Osteoblast (primary cell): ENCODE data around the gene ZNF865. TPM values are rescaled to one million over a fixed set of nuclear protein-coding genes. Genes with fewer than 3 reads are reported as not detected.

Source experiments
- DNase-seq: peaks from one replicate; pipeline ENCODE4 v3.0.0; 2011; ENCODE audit warnings: low spot score, mixed read lengths; ENCODE audit not compliant: insufficient read length; ENCODE audit errors: missing footprints
- H2AFZ ChIP-seq: 2 replicates; pipeline ENCODE4 v1.6.0; 2011; ENCODE audit warnings: mild to moderate bottlenecking, low read length
- H3K27ac ChIP-seq: 2 replicates; pipeline ENCODE4 v1.5.1; 2011; ENCODE audit warnings: mild to moderate bottlenecking, low read depth, low read length, moderate library complexity
- H3K27me3 ChIP-seq: 2 replicates; pipeline ENCODE4 v1.6.0; 2012; ENCODE audit warnings: mild to moderate bottlenecking, control low read depth, inconsistent platforms, low read length, moderate library complexity; ENCODE audit not compliant: insufficient read depth
- H3K36me3 ChIP-seq: 2 replicates; pipeline ENCODE4 v1.5.1; 2011; ENCODE audit warnings: mild to moderate bottlenecking, low read length, control low read depth, moderate library complexity; ENCODE audit not compliant: insufficient read depth
- H3K4me1 ChIP-seq: 2 replicates; pipeline ENCODE4 v1.5.1; 2011; ENCODE audit warnings: mild to moderate bottlenecking, low read length, control low read depth, moderate library complexity; ENCODE audit not compliant: insufficient read depth
- H3K4me2 ChIP-seq: 2 replicates; pipeline ENCODE4 v1.6.0; 2011; ENCODE audit warnings: mild to moderate bottlenecking, low read length; ENCODE audit not compliant: insufficient read depth
- H3K4me3 ChIP-seq: fragments of 200-600 bp; sonication (generic); 3 replicates; pipeline ENCODE4 v1.5.1; 2012; ENCODE audit warnings: mild to moderate bottlenecking, low read length, inconsistent platforms; ENCODE audit not compliant: insufficient read depth
- H3K79me2 ChIP-seq: 2 replicates; pipeline ENCODE4 v1.6.0; 2012; ENCODE audit warnings: mild to moderate bottlenecking, low read length, control low read depth, inconsistent platforms; ENCODE audit not compliant: insufficient read depth
- H3K9me3 ChIP-seq: 2 replicates; pipeline ENCODE4 v1.5.1; 2011; ENCODE audit warnings: low read depth, low read length, control low read depth
- H4K20me1 ChIP-seq: 2 replicates; pipeline ENCODE4 v1.6.0; 2012; ENCODE audit warnings: mild to moderate bottlenecking, low read length, control low read depth; ENCODE audit not compliant: insufficient read depth
- CTCF ChIP-seq: IDR thresholded peaks from 2 replicates; pipeline ENCODE4 v1.5.1; 2011; ENCODE audit warnings: mild to moderate bottlenecking, low read depth, low read length, moderate library complexity; ENCODE audit errors: extremely low read depth
- total RNA-seq: library from RNA; depleted of rRNA; stranded (reverse); fragments of >200 nt; gene quantifications from 2 replicates; pipeline ENCODE4 v1.2.3, GENCODE V29; 2012

ZNF865 gene
- total RNA-seq, 1 donor, result 1.4 TPM

GRCh38 chr19:55644842-55645511, 39.5 kb downstream of the ZNF865 start:
- no peak for TF ChIP-seq CTCF
- Histone ChIP-seq H3K9me3 (no peaks in the 10 kb centered on the region), H3K4me2 (peak overlapping the region; percentile 98), H3K36me3 (peaks cover 15% of the 10 kb centered on the region), H3K4me1 (peaks cover 33% of the 10 kb centered on the region), H2AFZ (no peak overlapping the region), H3K27me3 (no peaks in the 10 kb centered on the region), H4K20me1 (no peaks in the 10 kb centered on the region), H3K4me3 (peak overlapping the region; percentile 85), H3K27ac (no peak overlapping the region), H3K79me2 (peaks cover 34% of the 10 kb centered on the region)
- DNase-seq, result peak; percentile 87

GRCh38 chr19:55645512-55645881, 40.0 kb downstream of the ZNF865 start:
- no peaks in the 10 kb centered on the region for H4K20me1 ChIP-seq
- no peak overlapping the region for H3K4me3 ChIP-seq
- H3K27ac ChIP-seq, result no peak overlapping the region
- peaks cover 29% of the 10 kb centered on the region for H3K4me1 ChIP-seq
- peaks cover 15% of the 10 kb centered on the region for H3K36me3 ChIP-seq
- peak; percentile 62 for DNase-seq
- H3K27me3 ChIP-seq, result no peaks in the 10 kb centered on the region
- peaks cover 34% of the 10 kb centered on the region for H3K79me2 ChIP-seq
- no peak overlapping the region for H2AFZ ChIP-seq
- no peak for TF ChIP-seq CTCF
- H3K9me3 ChIP-seq, result no peaks in the 10 kb centered on the region
- no peak overlapping the region for H3K4me2 ChIP-seq

GRCh38 chr19:55646889-55647731, 41.7 kb downstream of the ZNF865 start:
- H3K4me2 ChIP-seq, result peak overlapping the region; percentile 91
- peaks cover 15% of the 10 kb centered on the region for H3K36me3 ChIP-seq
- DNase-seq, result peak; percentile 90
- peak overlapping the region; percentile 81 for H2AFZ ChIP-seq
- peaks cover 32% of the 10 kb centered on the region for H3K79me2 ChIP-seq
- peak overlapping the region; percentile 48 for H3K27ac ChIP-seq
- no peaks in the 10 kb centered on the region for H3K27me3 ChIP-seq
- TF ChIP-seq CTCF, result no peak
- no peaks in the 10 kb centered on the region for H3K9me3 ChIP-seq
- peaks cover 28% of the 10 kb centered on the region for H3K4me1 ChIP-seq
- no peaks in the 10 kb centered on the region for H4K20me1 ChIP-seq
- peak overlapping the region; percentile 87 for H3K4me3 ChIP-seq
